ENCODE data around the gene AKNA. TPM values are rescaled to one million over a fixed set of nuclear protein-coding genes. Genes with fewer than 3 reads are reported as not detected.

Gene AKNA
- total RNA-seq, 1 donor from 2014 or later, result 11.4 TPM

DNA sequence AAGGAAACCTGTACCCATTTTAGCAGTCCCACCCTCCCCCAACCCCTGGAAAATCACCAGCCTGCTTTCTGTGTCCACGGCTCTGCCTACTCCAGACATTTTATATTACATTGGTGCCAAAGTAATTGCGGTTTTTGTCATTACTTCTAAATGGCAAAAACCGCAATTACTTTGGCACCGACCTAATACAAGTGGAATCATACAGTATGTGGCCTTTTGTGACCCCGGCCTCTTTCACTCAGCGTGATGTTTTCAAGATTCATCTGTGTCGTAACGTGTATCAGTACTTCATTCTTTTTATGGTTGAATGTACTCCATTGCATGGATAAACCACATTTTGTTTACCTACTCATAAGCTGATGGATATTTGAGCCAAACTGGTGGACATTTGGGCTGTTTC, 74.6 kb downstream of the AKNA start:
- Mint-ChIP-seq H3K27ac (no peak overlapping the region), H3K4me1 (peaks cover 9% of the 10 kb centered on the region), H3K4me3 (no peak overlapping the region), H3K27me3 (ENCODE audit: insufficient read depth, low read depth) (peaks cover 8% of the 10 kb centered on the region), H3K36me3 (peaks cover 2% of the 10 kb centered on the region), H3K9me3 (no peaks in the 10 kb centered on the region)
- no peak for TF ChIP-seq EZH2 (IDR thresholded peaks at IDR 0.05)
- no peak for TF ChIP-seq EZH2phosphoT487 (IDR thresholded peaks at IDR 0.05)
- TF ChIP-seq, protein P1, sequence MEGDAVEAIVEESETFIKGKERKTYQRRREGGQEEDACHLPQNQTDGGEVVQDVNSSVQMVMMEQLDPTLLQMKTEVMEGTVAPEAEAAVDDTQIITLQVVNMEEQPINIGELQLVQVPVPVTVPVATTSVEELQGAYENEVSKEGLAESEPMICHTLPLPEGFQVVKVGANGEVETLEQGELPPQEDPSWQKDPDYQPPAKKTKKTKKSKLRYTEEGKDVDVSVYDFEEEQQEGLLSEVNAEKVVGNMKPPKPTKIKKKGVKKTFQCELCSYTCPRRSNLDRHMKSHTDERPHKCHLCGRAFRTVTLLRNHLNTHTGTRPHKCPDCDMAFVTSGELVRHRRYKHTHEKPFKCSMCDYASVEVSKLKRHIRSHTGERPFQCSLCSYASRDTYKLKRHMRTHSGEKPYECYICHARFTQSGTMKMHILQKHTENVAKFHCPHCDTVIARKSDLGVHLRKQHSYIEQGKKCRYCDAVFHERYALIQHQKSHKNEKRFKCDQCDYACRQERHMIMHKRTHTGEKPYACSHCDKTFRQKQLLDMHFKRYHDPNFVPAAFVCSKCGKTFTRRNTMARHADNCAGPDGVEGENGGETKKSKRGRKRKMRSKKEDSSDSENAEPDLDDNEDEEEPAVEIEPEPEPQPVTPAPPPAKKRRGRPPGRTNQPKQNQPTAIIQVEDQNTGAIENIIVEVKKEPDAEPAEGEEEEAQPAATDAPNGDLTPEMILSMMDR (IDR thresholded peaks at IDR 0.05), result no peak
- Histone ChIP-seq H4K20me1 (ENCODE audit: low read depth) (no peaks in the 10 kb centered on the region), H3K27me3 (no peaks in the 10 kb centered on the region), H3K4me1 (peaks cover 8% of the 10 kb centered on the region), H3K36me3 (no peaks in the 10 kb centered on the region), H3K9ac (no peak overlapping the region), H2AFZ (replicated peaks) (no peak overlapping the region), H3K27ac (no peak overlapping the region), H3K4me3 (no peak overlapping the region), H3K9me3 (ENCODE audit: low read depth) (no peaks in the 10 kb centered on the region), H3K79me2 (ENCODE audit: low read depth) (no peaks in the 10 kb centered on the region), H3F3A (ENCODE audit: low read depth) (peaks cover 6% of the 10 kb centered on the region), H3K4me2 (no peak overlapping the region)
- no peak for DNase-seq (ENCODE audit: low spot score)

DNA sequence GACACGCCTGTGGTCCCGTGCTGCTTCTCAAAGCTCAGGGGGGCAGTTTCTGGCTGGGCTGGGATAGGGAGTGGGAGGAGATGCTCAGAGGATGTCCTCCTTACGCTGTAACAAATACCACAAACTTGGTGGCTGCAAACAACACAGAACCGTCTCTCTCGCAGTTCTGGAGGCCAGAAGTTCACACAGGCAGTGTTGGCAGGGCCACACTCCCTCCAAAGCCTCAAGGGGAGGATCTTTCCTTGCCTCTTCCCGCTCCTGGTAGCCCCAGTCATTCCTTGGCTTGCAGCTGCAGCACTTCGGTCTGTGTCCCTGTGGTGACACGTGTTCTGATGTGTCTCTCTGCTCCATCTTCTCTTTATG, 75.3 kb downstream of the AKNA start:
- Histone ChIP-seq H4K20me1 (ENCODE audit: low read depth) (no peaks in the 10 kb centered on the region), H2AFZ (replicated peaks) (no peak overlapping the region), H3K4me3 (no peak overlapping the region), H3K9me3 (ENCODE audit: low read depth) (no peaks in the 10 kb centered on the region), H3K9ac (no peak overlapping the region), H3K27me3 (no peaks in the 10 kb centered on the region), H3K36me3 (no peaks in the 10 kb centered on the region), H3K27ac (no peak overlapping the region), H3K79me2 (ENCODE audit: low read depth) (no peaks in the 10 kb centered on the region), H3K4me2 (no peak overlapping the region), H3K4me1 (peaks cover 8% of the 10 kb centered on the region), H3F3A (ENCODE audit: low read depth) (peaks cover 6% of the 10 kb centered on the region)
- H3K4me3 Mint-ChIP-seq, result no peak overlapping the region
- no peak overlapping the region for H3K27ac Mint-ChIP-seq
- H3K36me3 Mint-ChIP-seq, result peaks cover 2% of the 10 kb centered on the region
- peaks cover 8% of the 10 kb centered on the region for H3K27me3 Mint-ChIP-seq (ENCODE audit: insufficient read depth, low read depth)
- H3K9me3 Mint-ChIP-seq, result no peaks in the 10 kb centered on the region
- no peak for DNase-seq (ENCODE audit: low spot score)
- TF ChIP-seq EZH2phosphoT487 (IDR thresholded peaks at IDR 0.05) (no peak), EZH2 (IDR thresholded peaks at IDR 0.05) (no peak)
- TF ChIP-seq, protein P1 (IDR thresholded peaks at IDR 0.05), result no peak
- peaks cover 9% of the 10 kb centered on the region for H3K4me1 Mint-ChIP-seq

DNA sequence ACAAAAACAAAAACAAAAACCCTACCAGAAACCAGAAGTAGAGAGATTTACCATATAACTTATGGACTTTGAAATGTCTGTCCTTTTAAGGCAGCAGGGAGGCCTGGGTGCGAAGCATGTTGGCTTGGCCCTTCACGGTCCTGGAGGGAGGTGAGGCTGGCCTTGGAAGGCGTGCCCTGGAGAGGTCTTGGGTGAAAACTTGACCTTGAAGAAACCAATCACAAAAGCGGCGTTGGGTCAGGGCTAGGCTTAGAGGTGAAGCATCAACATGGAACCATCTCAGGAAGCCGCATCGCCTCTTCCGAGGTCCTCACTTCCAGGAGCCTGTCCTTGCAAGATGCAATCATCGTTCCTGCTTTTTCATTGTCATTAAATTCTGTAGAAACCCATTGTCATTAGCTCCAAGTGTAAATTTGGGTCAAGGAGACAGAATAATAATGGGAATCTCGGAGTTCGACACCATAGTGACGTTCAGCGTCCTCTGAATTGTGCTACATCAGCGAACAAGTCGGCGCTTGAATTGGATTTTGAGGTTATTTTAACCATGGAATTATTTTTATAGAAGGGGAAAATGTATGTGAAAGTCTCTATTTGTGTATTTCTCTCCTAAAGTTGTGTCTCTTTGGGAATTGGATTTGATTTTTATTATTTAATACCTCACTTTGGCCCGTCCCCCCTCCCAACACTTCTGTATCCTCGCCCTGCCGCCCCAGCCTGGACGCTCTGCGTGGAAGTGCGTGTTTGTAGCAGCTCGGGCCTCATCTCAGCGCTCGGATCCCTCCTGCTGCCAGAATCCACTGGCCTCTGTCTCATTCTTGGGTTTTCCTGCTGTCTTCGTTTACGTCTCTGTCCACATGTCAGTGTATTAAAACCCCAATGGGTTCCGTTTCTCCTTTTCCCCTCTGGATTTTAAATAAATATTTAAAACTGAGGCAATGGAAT, 75.9 kb downstream of the AKNA start:
- Mint-ChIP-seq H3K4me1 (peaks cover 8% of the 10 kb centered on the region), H3K36me3 (peaks cover 2% of the 10 kb centered on the region), H3K9me3 (no peaks in the 10 kb centered on the region), H3K27ac (no peak overlapping the region), H3K4me3 (no peak overlapping the region), H3K27me3 (ENCODE audit: insufficient read depth, low read depth) (peaks cover 8% of the 10 kb centered on the region)
- H3K4me1 ChIP-seq, result peaks cover 5% of the 10 kb centered on the region
- no peak for TF ChIP-seq EZH2phosphoT487 (IDR thresholded peaks at IDR 0.05)
- TF ChIP-seq, protein P1 (IDR thresholded peaks at IDR 0.05), result no peak
- no peak for TF ChIP-seq EZH2 (IDR thresholded peaks at IDR 0.05)
- no peaks in the 10 kb centered on the region for H3K9me3 ChIP-seq (ENCODE audit: low read depth)
- H3K27me3 ChIP-seq, result no peaks in the 10 kb centered on the region
- no peak overlapping the region for H3K27ac ChIP-seq
- H3K4me2 ChIP-seq, result no peak overlapping the region
- H2AFZ ChIP-seq (replicated peaks), result no peak overlapping the region
- H3F3A ChIP-seq (ENCODE audit: low read depth), result peaks cover 4% of the 10 kb centered on the region
- H3K79me2 ChIP-seq (ENCODE audit: low read depth), result no peaks in the 10 kb centered on the region
- DNase-seq (ENCODE audit: low spot score), result no peak
- no peaks in the 10 kb centered on the region for H4K20me1 ChIP-seq (ENCODE audit: low read depth)
- no peaks in the 10 kb centered on the region for H3K36me3 ChIP-seq
- H3K9ac ChIP-seq, result no peak overlapping the region
- no peak overlapping the region for H3K4me3 ChIP-seq
